SK-N-SH (cell line): Measurements from ENCODE around the gene CASZ1. TPM values are rescaled to one million over a fixed set of nuclear protein-coding genes. Genes with fewer than 3 reads are reported as not detected.

Experiments
- CTCF ChIA-PET: fragments of 300-600, 350-600 bp; formaldehyde crosslinking; extraction: SDS; loops from one replicate; lab custom pipeline; 2021; lab: Yijun Ruan, JAX
- POLR2A ChIA-PET: fragments of 350-600 bp; sonication (Branson Sonifier 250); formaldehyde crosslinking; extraction: SDS; loops from one replicate; lab custom pipeline; 2020; ENCODE audit warnings: antibody characterized with exemption, inconsistent platforms; lab: Yijun Ruan, JAX
- DNase-seq: peaks from one replicate; pipeline ENCODE4 v3.0.0; 2012
- H2AFZ ChIP-seq: fragments of 200-600 bp; sonication (generic); 2 replicates; pipeline ENCODE4 v1.8.1; 2016; ENCODE audit warnings: antibody characterized with exemption, mild to moderate bottlenecking, low read depth
- H3F3A ChIP-seq: fragments of 200-600 bp; sonication (generic); replicated peaks from 2 replicates; pipeline ENCODE3; 2016; ENCODE audit warnings: antibody characterized with exemption, mild to moderate bottlenecking; ENCODE audit not compliant: insufficient read depth
- H3K27ac ChIP-seq, 2 experiments: fragments of 200-500 bp in 1 of 2; fragments of 200-600 bp in 1 of 2; sonication (Bioruptor generic) in 1 of 2; sonication (generic), shearing (Covaris generic) in 1 of 2; 2 replicates each; pipeline versions ENCODE4 v1.5.1 to v1.6.1; 2014 to 2016; ENCODE audit warnings: low read depth in 2 of 2, inconsistent platforms in 1 of 2, low read length in 1 of 2, mild to moderate bottlenecking in 1 of 2, mixed read lengths in 1 of 2
- H3K27me3 ChIP-seq: fragments of 200-600 bp; sonication (generic), shearing (Covaris generic); 2 replicates; pipeline ENCODE4 v1.6.1; 2016; ENCODE audit warnings: mixed run types; ENCODE audit not compliant: insufficient read depth
- H3K36me3 ChIP-seq, 2 experiments: fragments of 200-500 bp in 1 of 2; fragments of 200-600 bp in 1 of 2; sonication (Bioruptor generic) in 1 of 2; sonication (generic) in 1 of 2; replicated peaks in 1 of 2; 2 replicates each; pipeline versions ENCODE3 to v1.5.1; 2014 to 2016; ENCODE audit warnings: low read length in 1 of 2, mild to moderate bottlenecking in 1 of 2; ENCODE audit not compliant: insufficient read depth in 2 of 2, control insufficient read depth in 1 of 2
- H3K4me1 ChIP-seq, 2 experiments: fragments of 200-500 bp in 1 of 2; fragments of 200-600 bp in 1 of 2; sonication (Bioruptor generic) in 1 of 2; sonication (generic), shearing (Covaris generic) in 1 of 2; 2 replicates each; pipeline versions ENCODE4 v1.5.1 to v1.6.1; 2014 to 2016; ENCODE audit warnings: low read depth in 1 of 2, low read length in 1 of 2, mixed run types in 1 of 2; ENCODE audit not compliant: insufficient read depth in 2 of 2, control insufficient read depth in 1 of 2
- H3K4me2 ChIP-seq: fragments of 200-600 bp; sonication (generic), shearing (Covaris generic); 2 replicates; pipeline ENCODE4 v1.6.1; 2017; ENCODE audit warnings: mixed run types
- H3K4me3 ChIP-seq, 2 experiments: fragments of 200-500 bp in 1 of 2; fragments of 200-600 bp in 1 of 2; sonication (Bioruptor generic) in 1 of 2; sonication (generic), shearing (Covaris generic) in 1 of 2; 2 replicates each; pipeline versions ENCODE4 v1.5.1 to v1.8.1; 2014 to 2016; ENCODE audit warnings: low read depth in 2 of 2, inconsistent platforms in 1 of 2, low read length in 1 of 2, mild to moderate bottlenecking in 1 of 2, mixed read lengths in 1 of 2, moderate library complexity in 1 of 2
- H3K79me2 ChIP-seq: fragments of 200-600 bp; sonication (generic); 2 replicates; pipeline ENCODE4 v1.8.1; 2017; ENCODE audit warnings: mild to moderate bottlenecking; ENCODE audit not compliant: insufficient read depth
- H3K9ac ChIP-seq: fragments of 200-600 bp; sonication (generic); 2 replicates; pipeline ENCODE4 v1.6.1; 2017; ENCODE audit warnings: mixed run types
- H3K9me2 ChIP-seq: fragments of 200-600 bp; sonication (generic); 2 replicates; pipeline ENCODE4 v1.6.1; 2017; ENCODE audit warnings: mixed run types
- H3K9me3 ChIP-seq: fragments of 200-600 bp; sonication (generic); 2 replicates; pipeline ENCODE4 v1.6.1; 2017; ENCODE audit warnings: mixed run types, mild to moderate bottlenecking, moderate library complexity
- H4K20me1 ChIP-seq: fragments of 200-600 bp; sonication (generic); 2 replicates; pipeline ENCODE4 v1.6.1; 2017; ENCODE audit warnings: mild to moderate bottlenecking, mixed run types; ENCODE audit not compliant: insufficient read depth
- CTCF ChIP-seq: fragments of 200-600 bp; sonication (generic); IDR thresholded peaks from 2 replicates; pipeline ENCODE4 v1.6.1; 2017; ENCODE audit warnings: antibody characterized with exemption, mild to moderate bottlenecking, moderate library complexity
- ELF1 ChIP-seq: IDR thresholded peaks from 2 replicates; pipeline ENCODE4 v1.4.0; 2012
- EP300 ChIP-seq, 2 experiments: IDR thresholded peaks; 2 replicates each; pipeline versions ENCODE4 v1.4.0 to v1.6.1; 2012; ENCODE audit warnings: borderline replicate concordance in 1 of 2, low read depth in 1 of 2, low read length in 1 of 2
- FOXM1 ChIP-seq: IDR thresholded peaks from 2 replicates; pipeline ENCODE4 v1.4.0; 2012; ENCODE audit warnings: low read depth, mild to moderate bottlenecking
- GABPA ChIP-seq: IDR thresholded peaks from 2 replicates; pipeline ENCODE4 v1.4.0; 2012; ENCODE audit warnings: low read depth, mild to moderate bottlenecking
- GATA2 ChIP-seq: sonication (generic); formaldehyde crosslinking; IDR thresholded peaks from 2 replicates; pipeline ENCODE4 v1.5.0; 2020; ENCODE audit warnings: mild to moderate bottlenecking, missing genetic modification reagents
- RFX5 ChIP-seq: IDR thresholded peaks from 2 replicates; pipeline ENCODE4 v1.6.1; 2012; ENCODE audit warnings: mild to moderate bottlenecking, improper control_type of control experiment, low read length
- SMC3 ChIP-seq: IDR thresholded peaks from 2 replicates; pipeline ENCODE4 v1.6.1; 2012; ENCODE audit warnings: low read depth, low read length, improper control_type of control experiment
- ZBTB33 ChIP-seq: IDR thresholded peaks from 2 replicates; pipeline ENCODE4 v1.4.0; 2012; ENCODE audit warnings: low read depth, borderline replicate concordance
- WGBS: methylation state at CpG from one replicate; pipeline ENCODE4 v1.1.6; 2017; ENCODE audit warnings: low lambda C conversion rate; 5-methylcytosine and 5-hydroxymethylcytosine counted together
- polyA plus RNA-seq, 3 experiments: library from polyadenylated mRNA; depleted of rRNA; stranded (reverse); fragments of >200 nt; gene quantifications; 2 replicates each; pipeline ENCODE4 v1.2.3, GENCODE V29; 2012

CASZ1 gene
- polyA plus RNA-seq, 1 of the 3 experiments (the other 2 are of a cell fraction), result 0.51 TPM

- H3K27me3 ChIP-seq, result no peaks in the 10 kb centered on the region; the same call in 1 of the 2 replicates
Observed at GRCh38 chr1:10721381-10722321, 74.8 kb downstream of the CASZ1 start.

GRCh38 chr1:10720635-10721034, 75.8 kb downstream of the CASZ1 start:
- Histone ChIP-seq H4K20me1 (no peaks in the 10 kb centered on the region), H3K79me2 (no peaks in the 10 kb centered on the region), H3K9me3 (no peaks in the 10 kb centered on the region), H2AFZ (no peak overlapping the region), H3K27me3 (no peaks in the 10 kb centered on the region; the same call in 1 of the 2 replicates), H3K9ac (no peak overlapping the region), H3K4me1 (peaks cover 8 to 23% of the 10 kb centered on the region in 2 experiments; a peak in 3 of 4 replicates), H3F3A (no peaks in the 10 kb centered on the region), H3K36me3 (no peaks in the 10 kb centered on the region), H3K4me3 (no peak overlapping the region), H3K4me2 (no peak overlapping the region), H3K27ac (no peak overlapping the region), H3K9me2 (no peaks in the 10 kb centered on the region)
- CTCF ChIA-PET, result interaction anchor here (0.7 to 1.3 kb wide), 4 partner anchors 10 to 144 kb away, joined by 3 read pairs; no protein-coding TSS in a partner anchor
- POLR2A ChIA-PET, result no interaction called here
- DNase-seq, result no peak
- TF ChIP-seq GATA2, result no peak
- no peak for TF ChIP-seq FOXM1
- no peak for TF ChIP-seq CTCF
- TF ChIP-seq GABPA, result no peak
- WGBS, result 62% methylated on average over 6 of the region's 12 CpGs

More at GRCh38 chr1:10721381-10722321, 74.8 kb downstream of the CASZ1 start:
- Histone ChIP-seq H3K4me3 (no peak overlapping the region), H3K36me3 (no peaks in the 10 kb centered on the region), H3K4me2 (no peak overlapping the region), H3K27ac (no peak overlapping the region), H4K20me1 (no peaks in the 10 kb centered on the region), H3K4me1 (peaks cover 11 to 33% of the 10 kb centered on the region in 2 experiments; a peak in 3 of 4 replicates), H3F3A (no peaks in the 10 kb centered on the region), H3K9ac (no peak overlapping the region), H3K79me2 (no peaks in the 10 kb centered on the region), H2AFZ (no peak overlapping the region), H3K9me2 (no peaks in the 10 kb centered on the region), H3K9me3 (no peaks in the 10 kb centered on the region)
- TF ChIP-seq EP300 (IDR thresholded peaks at IDR 0.05; ENCODE audit: borderline replicate concordance in 1 of 2, low read depth in 1 of 2, low read length in 1 of 2) (no peak), ELF1 (no peak), ZBTB33 (no peak), SMC3 (no peak), RFX5 (no peak)
- no peak for DNase-seq
- CTCF ChIA-PET, result interaction anchor here (0.7 to 3.5 kb wide), 4 partner anchors 11 to 145 kb away, joined by 3 to 17 read pairs (median 3); no protein-coding TSS in a partner anchor
- POLR2A ChIA-PET, result no interaction called here
- WGBS, result 63% methylated on average over 20 of the region's 26 CpGs
